C4-2B (cell line): ENCODE data around the gene GARS1.

Experiments used
- CTCF ChIP-seq: fragments of 450-650 bp; conservative IDR thresholded peaks from 2 replicates; pipeline ENCODE4 v1.5.1; 2017; ENCODE audit warnings: mild to moderate bottlenecking
- ZFX ChIP-seq: fragments of 450-650 bp; IDR thresholded peaks from 2 replicates; pipeline ENCODE4 v1.6.1; 2017

GRCh38 chr7:30656006-30656957, 61.6 kb downstream of the GARS1 start:
- TF ChIP-seq CTCF (no peak), ZFX (no peak)
